Panc1 (cell line): ENCODE results near the gene ZFP2. TPM values are rescaled to one million over a fixed set of nuclear protein-coding genes. Genes with fewer than 3 reads are reported as not detected.

Experiments used
- ATAC-seq: fragments of 200-7000 bp; cut with Tn5 transposase; 2 replicates; pipeline ENCODE4 v1.9.1; 2020; ENCODE audit warnings: mild to moderate bottlenecking, moderate library complexity
- BruUV-seq: library from RNA; stranded (reverse); fragments of 400-500 nt; replicated peaks from 2 replicates; lab custom pipeline; 2021; lab: Mats Ljungman, UMichigan
- CTCF ChIA-PET: fragments of 300-600 bp; sonication (Branson Sonifier 250); formaldehyde crosslinking; loops from one replicate; lab custom pipeline; 2022; ENCODE audit warnings: antibody characterized with exemption; lab: Charles Lee
- POLR2A ChIA-PET: fragments of 300-600 bp; sonication (Branson Sonifier 250); formaldehyde crosslinking; loops from one replicate; lab custom pipeline; 2022; ENCODE audit warnings: antibody characterized with exemption; lab: Charles Lee
- DNase-seq: peaks from one replicate; pipeline ENCODE4 v3.0.0-alpha.2; 2010; ENCODE audit warnings: low read depth, low spot score
- H3K27ac ChIP-seq: 2 replicates; pipeline ENCODE4 v1.5.1; 2011; ENCODE audit warnings: mild to moderate bottlenecking, low read length, inconsistent platforms
- H3K27me3 ChIP-seq: fragments of 200-500 bp; sonication (Bioruptor generic); 2 replicates; pipeline ENCODE4 v1.6.0; 2014; ENCODE audit warnings: low read length, inconsistent platforms; ENCODE audit not compliant: control insufficient read depth, insufficient read depth
- H3K36me3 ChIP-seq: fragments of 200-500 bp; sonication (Bioruptor generic); 2 replicates; pipeline ENCODE4 v1.5.1; 2014; ENCODE audit warnings: inconsistent platforms, mild to moderate bottlenecking, low read length, moderate library complexity; ENCODE audit not compliant: control insufficient read depth, insufficient read depth
- H3K4me1 ChIP-seq: 2 replicates; pipeline ENCODE4 v1.5.1; 2011; ENCODE audit warnings: inconsistent platforms, mild to moderate bottlenecking, low read length, moderate library complexity; ENCODE audit not compliant: control insufficient read depth, insufficient read depth
- H3K4me3 ChIP-seq, 2 experiments: 2 replicates each; pipeline ENCODE4 v1.5.1; 2011 to 2012; ENCODE audit warnings: low read depth in 2 of 2, low read length in 2 of 2, mild to moderate bottlenecking in 2 of 2, inconsistent platforms in 1 of 2, moderate library complexity in 1 of 2
- H3K9me3 ChIP-seq: fragments of 200-500 bp; sonication (Bioruptor generic); 2 replicates; pipeline ENCODE4 v1.5.1; 2014; ENCODE audit warnings: low read depth, mild to moderate bottlenecking, inconsistent platforms, low read length, moderate library complexity; ENCODE audit not compliant: control insufficient read depth, insufficient read depth
- CTCF ChIP-seq: fragments of 450-650 bp; IDR thresholded peaks from 2 replicates; pipeline ENCODE4 v1.5.1; 2017; ENCODE audit warnings: mild to moderate bottlenecking
- POLR2AphosphoS5 ChIP-seq: IDR thresholded peaks from 2 replicates; pipeline ENCODE4 v1.6.1; 2012; ENCODE audit warnings: mild to moderate bottlenecking, low read depth, low read length, moderate library complexity
- SIN3A ChIP-seq: IDR thresholded peaks from 2 replicates; pipeline ENCODE4 v1.6.1; 2012; ENCODE audit warnings: low read depth, mild to moderate bottlenecking, low read length, moderate library complexity, borderline replicate concordance; ENCODE audit not compliant: insufficient read depth
- TCF7L2 ChIP-seq: IDR thresholded peaks from 2 replicates; pipeline ENCODE4 v1.6.1; 2011; ENCODE audit warnings: mild to moderate bottlenecking, low read depth, low read length, inconsistent platforms
- in situ Hi-C: cut with HindIII; loops from 2 replicates; pipeline ENCODE4 v1.10.0; 2016; ENCODE audit warnings: low sequenced_read_pairs, low pct_unique_long_range_greater_than_20kb
- intact Hi-C: fragments of 100-400 bp; cut with micrococcal nuclease; formaldehyde crosslinking; loops from one replicate; pipeline ENCODE4 v1.10.0; 2022; ENCODE audit not compliant: unreplicated experiment
- total RNA-seq: library from RNA; stranded (reverse); gene quantifications from one replicate; pipeline ENCODE4 v1.2.1, GENCODE V29; 2021; ENCODE audit not compliant: unreplicated experiment
- TF ChIP-seq, protein P1 (sequence below), 2 experiments: IDR thresholded peaks; 2 replicates each; pipeline ENCODE4 v1.6.1; 2011 to 2012; ENCODE audit warnings: low read depth in 2 of 2, control low read depth in 1 of 2, low read length in 1 of 2, mild to moderate bottlenecking in 1 of 2, moderate library complexity in 1 of 2; ENCODE audit not compliant: insufficient read depth in 1 of 2

Gene ZFP2
- total RNA-seq, 1 experiment from 2014 or later: 1.2 TPM

DNA sequence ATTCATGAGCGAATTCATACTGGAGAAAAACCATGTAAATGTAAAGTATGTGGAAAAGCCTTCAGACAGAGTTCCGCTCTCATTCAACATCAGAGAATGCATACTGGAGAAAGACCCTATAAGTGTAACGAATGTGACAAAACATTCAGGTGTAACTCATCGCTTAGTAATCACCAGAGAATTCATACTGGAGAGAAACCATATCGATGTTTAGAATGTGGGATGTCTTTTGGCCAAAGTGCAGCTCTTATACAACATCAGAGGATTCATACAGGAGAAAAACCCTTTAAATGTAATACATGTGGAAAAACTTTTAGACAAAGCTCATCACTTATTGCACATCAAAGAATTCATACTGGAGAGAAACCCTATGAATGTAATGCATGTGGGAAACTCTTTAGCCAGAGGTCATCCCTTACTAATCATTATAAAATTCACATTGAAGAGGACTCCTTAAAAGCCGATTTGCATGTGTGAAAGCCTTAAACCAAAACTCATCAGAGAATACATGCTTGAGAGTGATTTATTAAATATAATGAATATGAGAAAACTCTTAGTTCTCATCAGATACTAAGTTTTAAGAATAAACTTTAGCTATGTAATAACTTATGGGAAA is 11.8 kb upstream of the ZFP2 start:
- intact Hi-C loops (no loop called here), in situ Hi-C loops (no loop called here)
- ATAC-seq (no peak), DNase-seq (no peak)
- H3K9me3 ChIP-seq: peaks cover 76% of the 10 kb centered on the region
- H3K4me1 ChIP-seq: no peaks in the 10 kb centered on the region
- H3K36me3 ChIP-seq: peaks cover 18% of the 10 kb centered on the region
- no peak for TF ChIP-seq CTCF
- TF ChIP-seq POLR2AphosphoS5: no peak
- TF ChIP-seq, protein P1, sequence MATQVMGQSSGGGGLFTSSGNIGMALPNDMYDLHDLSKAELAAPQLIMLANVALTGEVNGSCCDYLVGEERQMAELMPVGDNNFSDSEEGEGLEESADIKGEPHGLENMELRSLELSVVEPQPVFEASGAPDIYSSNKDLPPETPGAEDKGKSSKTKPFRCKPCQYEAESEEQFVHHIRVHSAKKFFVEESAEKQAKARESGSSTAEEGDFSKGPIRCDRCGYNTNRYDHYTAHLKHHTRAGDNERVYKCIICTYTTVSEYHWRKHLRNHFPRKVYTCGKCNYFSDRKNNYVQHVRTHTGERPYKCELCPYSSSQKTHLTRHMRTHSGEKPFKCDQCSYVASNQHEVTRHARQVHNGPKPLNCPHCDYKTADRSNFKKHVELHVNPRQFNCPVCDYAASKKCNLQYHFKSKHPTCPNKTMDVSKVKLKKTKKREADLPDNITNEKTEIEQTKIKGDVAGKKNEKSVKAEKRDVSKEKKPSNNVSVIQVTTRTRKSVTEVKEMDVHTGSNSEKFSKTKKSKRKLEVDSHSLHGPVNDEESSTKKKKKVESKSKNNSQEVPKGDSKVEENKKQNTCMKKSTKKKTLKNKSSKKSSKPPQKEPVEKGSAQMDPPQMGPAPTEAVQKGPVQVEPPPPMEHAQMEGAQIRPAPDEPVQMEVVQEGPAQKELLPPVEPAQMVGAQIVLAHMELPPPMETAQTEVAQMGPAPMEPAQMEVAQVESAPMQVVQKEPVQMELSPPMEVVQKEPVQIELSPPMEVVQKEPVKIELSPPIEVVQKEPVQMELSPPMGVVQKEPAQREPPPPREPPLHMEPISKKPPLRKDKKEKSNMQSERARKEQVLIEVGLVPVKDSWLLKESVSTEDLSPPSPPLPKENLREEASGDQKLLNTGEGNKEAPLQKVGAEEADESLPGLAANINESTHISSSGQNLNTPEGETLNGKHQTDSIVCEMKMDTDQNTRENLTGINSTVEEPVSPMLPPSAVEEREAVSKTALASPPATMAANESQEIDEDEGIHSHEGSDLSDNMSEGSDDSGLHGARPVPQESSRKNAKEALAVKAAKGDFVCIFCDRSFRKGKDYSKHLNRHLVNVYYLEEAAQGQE (IDR thresholded peaks at IDR 0.05; ENCODE audit: insufficient read depth in 1 of 2, low read depth in 2 of 2, low read length in 1 of 2): no peak
- no peak for TF ChIP-seq SIN3A
- TF ChIP-seq TCF7L2: no peak
- H3K27ac ChIP-seq: no peak overlapping the region
- no TSS peak for BruUV-seq
- H3K4me3 ChIP-seq: no peak overlapping the region
- ChIA-PET POLR2A (no interaction called here), CTCF (no interaction called here)
- H3K27me3 ChIP-seq: no peaks in the 10 kb centered on the region

DNA sequence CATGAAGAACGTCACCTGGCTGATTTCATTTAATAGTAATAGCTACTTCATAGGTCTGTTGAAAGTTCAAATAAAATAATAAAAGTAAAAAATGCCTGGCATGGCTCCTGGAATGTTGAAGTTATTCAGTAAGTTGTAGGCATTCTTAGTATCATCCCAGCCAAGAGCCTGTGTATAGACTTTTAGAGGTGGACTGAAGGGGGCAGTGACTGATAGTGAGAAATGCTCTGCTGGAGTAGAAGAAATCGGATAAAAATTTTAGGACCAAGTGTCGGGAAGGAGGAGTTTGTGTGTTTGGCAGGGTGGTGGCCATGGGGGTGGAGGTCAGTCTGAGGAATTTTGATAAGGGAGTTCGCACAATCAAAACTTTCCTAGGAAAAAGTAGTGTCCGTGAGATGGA is 3.6 kb downstream of the ZFP2 start:
- Histone ChIP-seq H3K36me3 (no peaks in the 10 kb centered on the region), H3K4me1 (peaks cover 4% of the 10 kb centered on the region; the same call in 1 of the 2 replicates), H3K27ac (no peak overlapping the region), H3K27me3 (no peaks in the 10 kb centered on the region), H3K4me3 (no peak overlapping the region), H3K9me3 (peaks cover 26% of the 10 kb centered on the region)
- in situ Hi-C loops: no loop called here
- no TSS peak for BruUV-seq
- intact Hi-C loops: no loop called here
- DNase-seq: no peak
- TF ChIP-seq POLR2AphosphoS5: no peak
- TF ChIP-seq TCF7L2: no peak
- TF ChIP-seq, protein P1 (IDR thresholded peaks at IDR 0.05; ENCODE audit: insufficient read depth in 1 of 2, low read depth in 2 of 2, low read length in 1 of 2): no peak
- no peak for TF ChIP-seq SIN3A
- peak; percentile 24; the same call in 1 of the 2 replicates for TF ChIP-seq CTCF
- ChIA-PET CTCF (interaction anchor here (0.7 kb wide), 1 partner anchor 124 kb away, joined by 5 read pairs; no protein-coding TSS in a partner anchor), POLR2A (no interaction called here)
- ATAC-seq: no peak
